Measurements from ENCODE around the gene NISCH.

The NISCH gene

GRCh38 chr3:52536112-52536368 lies 80.6 kb downstream of the NISCH start:
- DNase-seq (ENCODE audit: extremely low read depth, low read depth), result no peak
- TF ChIP-seq CTCF (IDR thresholded peaks at IDR 0.05; ENCODE audit: low read depth, low read length), result no peak

GRCh38 chr3:52536369-52537164 lies 81.2 kb downstream of the NISCH start, which contains the start of gene UQCC5:
TSS of gene UQCC5 (plus strand) at chr3:52536605. CDS start at chr3:52536756, 151 bp downstream.
- peak; percentile 94 for DNase-seq (ENCODE audit: extremely low read depth, low read depth)
- no peak; the same call in 1 of the 2 replicates for TF ChIP-seq CTCF (IDR thresholded peaks at IDR 0.05; ENCODE audit: low read depth, low read length)

GRCh38 chr3:52537165-52537620 lies 81.8 kb downstream of the NISCH start:
- no peak for DNase-seq (ENCODE audit: extremely low read depth, low read depth)
- no peak for TF ChIP-seq CTCF (IDR thresholded peaks at IDR 0.05; ENCODE audit: low read depth, low read length)

- TF ChIP-seq CTCF (IDR thresholded peaks at IDR 0.05; ENCODE audit: low read depth, low read length), result no peak
These were observed 82.5 kb downstream of the NISCH start for GRCh38 chr3:52537726-52538421.

GRCh38 chr3:52539010-52539653 lies 83.7 kb downstream of the NISCH start:
- no peak for TF ChIP-seq CTCF (IDR thresholded peaks at IDR 0.05; ENCODE audit: low read depth, low read length)
- no peak for DNase-seq (ENCODE audit: extremely low read depth, low read depth)

More at GRCh38 chr3:52537726-52538421, 82.5 kb downstream of the NISCH start:
- DNase-seq (ENCODE audit: extremely low read depth, low read depth), result no peak

- no peak for TF ChIP-seq CTCF (IDR thresholded peaks at IDR 0.05; ENCODE audit: low read depth, low read length)
- no peak for DNase-seq (ENCODE audit: extremely low read depth, low read depth)
These were observed 85.6 kb downstream of the NISCH start for GRCh38 chr3:52541050-52541449.

Data from AG09319 (cell line).